HFF-Myc (cell line): Measurements from ENCODE around the gene FEM1A.

Experiments
- DNase-seq: peaks from one replicate; pipeline ENCODE4 v3.0.0-alpha.2; 2011; ENCODE audit warnings: low read depth; ENCODE audit errors: extremely low read depth
- H3K4me3 ChIP-seq: replicated peaks from 2 replicates; pipeline ENCODE4 v1.5.1; 2011; ENCODE audit warnings: low read depth, mild to moderate bottlenecking, control low read depth, low read length
- CTCF ChIP-seq: IDR thresholded peaks from 2 replicates; pipeline ENCODE4 v1.5.1; 2012; ENCODE audit warnings: mild to moderate bottlenecking, low read depth, low read length, control low read depth; ENCODE audit errors: missing control alignments

FEM1A gene

GRCh38 chr19:4806384-4806783 lies 14.8 kb downstream of the FEM1A start:
- no peak for TF ChIP-seq CTCF
- no peak for DNase-seq
- no peak overlapping the region for H3K4me3 ChIP-seq

- H3K4me3 ChIP-seq, result no peak overlapping the region
- no peak for TF ChIP-seq CTCF
- DNase-seq, result no peak
These were observed 15.7 kb downstream of the FEM1A start for GRCh38 chr19:4807188-4807587.

- peak; percentile 27 for DNase-seq
- no peak overlapping the region for H3K4me3 ChIP-seq
- TF ChIP-seq CTCF, result peak; percentile 92
These were observed 20.0 kb downstream of the FEM1A start for GRCh38 chr19:4811328-4812131.

GRCh38 chr19:4814625-4815425 lies 23.3 kb downstream of the FEM1A start:
- no peak for TF ChIP-seq CTCF
- DNase-seq, result peak; percentile 74
- no peak overlapping the region for H3K4me3 ChIP-seq

GRCh38 chr19:4815426-4816201 lies 24.1 kb downstream of the FEM1A start:
- DNase-seq, result peak; percentile 90
- no peak for TF ChIP-seq CTCF
- no peak overlapping the region for H3K4me3 ChIP-seq

GRCh38 chr19:4816202-4816949 lies 24.8 kb downstream of the FEM1A start:
- no peak for DNase-seq
- TF ChIP-seq CTCF, result no peak
- H3K4me3 ChIP-seq, result no peak overlapping the region
